ENCODE data around the gene GUCY1A2. TPM values are rescaled to one million over a fixed set of nuclear protein-coding genes. Genes with fewer than 3 reads are reported as not detected.

GUCY1A2 gene
- total RNA-seq, 1 experiment from 2014 or later: 0.10 TPM

DNA sequence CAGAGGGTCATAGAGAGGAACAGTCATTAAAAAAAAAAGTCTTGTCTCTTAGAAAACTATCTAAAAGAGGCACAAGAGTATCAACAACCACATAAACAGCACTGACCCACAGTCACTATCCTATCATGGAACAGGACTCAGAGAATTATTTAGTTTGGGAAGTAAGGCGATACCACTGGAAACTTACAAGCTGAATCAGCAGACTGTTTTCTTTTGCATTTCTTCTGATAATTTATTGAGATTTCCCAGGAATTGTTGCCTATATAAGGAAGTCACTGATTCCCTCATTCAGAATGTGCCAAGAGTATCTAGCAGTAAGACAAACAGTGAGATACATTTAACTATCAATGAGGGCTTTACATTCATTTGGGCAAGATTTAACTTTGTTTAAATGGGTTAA, 304.1 kb downstream of the GUCY1A2 start:
- Histone ChIP-seq H3K27me3 (ENCODE audit: insufficient read depth, low read length) (peaks cover 9% of the 10 kb centered on the region), H3K27ac (ENCODE audit: low read depth, low read length) (no peak overlapping the region), H4K20me1 (ENCODE audit: insufficient read depth) (no peaks in the 10 kb centered on the region), H3K36me3 (ENCODE audit: control insufficient read depth in 1 of 2, insufficient read depth in 2 of 2, low read length in 2 of 2) (no peaks in the 10 kb centered on the region), H3K4me2 (ENCODE audit: low read length) (no peak overlapping the region), H3K79me2 (ENCODE audit: insufficient read depth, low read length) (no peaks in the 10 kb centered on the region), H3K9me3 (ENCODE audit: control insufficient read depth in 1 of 2, insufficient read depth in 1 of 2, low read depth in 1 of 2, low read length in 2 of 2) (no peaks in the 10 kb centered on the region), H2AFZ (ENCODE audit: low read depth, low read length, poor library complexity, severe bottlenecking) (no peak overlapping the region), H3K9me2 (ENCODE audit: insufficient read depth) (no peaks in the 10 kb centered on the region), H3K9ac (ENCODE audit: low read length) (no peak overlapping the region), H3K4me3 (replicated peaks in 1 of 2; ENCODE audit: low read depth in 1 of 2, low read length in 2 of 2) (no peak overlapping the region), H3K4me1 (ENCODE audit: control insufficient read depth in 1 of 2, insufficient read depth in 2 of 2, low read length in 2 of 2) (no peaks in the 10 kb centered on the region)
- ChIA-PET RAD21 (ENCODE audit: low non-redundant PET in 1 of 2, low total read pairs in 2 of 2, uncharacterized antibody in 2 of 2, unreplicated experiment in 2 of 2) (no interaction called here), CTCF (no interaction called here), POLR2A (no interaction called here)
- no TSS peak for BruUV-seq (replicated peaks)
- no peak for TF ChIP-seq JUND (IDR thresholded peaks at IDR 0.05)
- TF ChIP-seq ELF1 (IDR thresholded peaks at IDR 0.05; ENCODE audit: borderline replicate concordance, low read depth): no peak
- no peak for TF ChIP-seq RAD21 (IDR thresholded peaks at IDR 0.05; ENCODE audit: low read depth)
- ATAC-seq (no peak), DNase-seq (ENCODE audit: low read depth, low spot score) (no peak)
- intact Hi-C loops (cut with micrococcal nuclease): no loop called here

DNA sequence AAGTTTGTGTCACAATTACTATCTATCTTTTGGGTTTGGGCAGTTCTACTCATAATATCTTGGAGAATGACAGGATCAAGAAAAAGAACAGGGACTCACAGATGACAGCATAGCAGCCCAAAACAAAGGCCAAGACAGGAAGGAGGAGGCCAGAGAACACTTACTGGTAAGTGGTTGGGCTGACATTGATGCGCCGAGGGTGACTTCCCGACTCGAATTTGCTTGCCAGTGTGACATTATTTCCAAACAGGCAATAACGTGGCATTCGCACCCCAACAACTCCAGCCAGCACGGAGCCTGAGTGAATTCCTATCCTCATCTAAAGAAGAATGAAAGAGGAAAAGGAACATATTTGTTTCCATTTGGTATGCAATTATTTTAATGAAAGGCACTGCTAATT, 309.9 kb downstream of the GUCY1A2 start:
- intact Hi-C loops (cut with micrococcal nuclease): no loop called here
- ATAC-seq (no peak), DNase-seq (ENCODE audit: low read depth, low spot score) (no peak)
- Histone ChIP-seq H4K20me1 (ENCODE audit: insufficient read depth) (no peaks in the 10 kb centered on the region), H3K27ac (ENCODE audit: low read depth, low read length) (no peak overlapping the region), H3K4me1 (ENCODE audit: control insufficient read depth in 1 of 2, insufficient read depth in 2 of 2, low read length in 2 of 2) (peaks cover 0 to 8% of the 10 kb centered on the region in 2 experiments; a peak in 2 of 4 replicates), H3K9me2 (ENCODE audit: insufficient read depth) (no peaks in the 10 kb centered on the region), H3K36me3 (ENCODE audit: control insufficient read depth in 1 of 2, insufficient read depth in 2 of 2, low read length in 2 of 2) (no peaks in the 10 kb centered on the region), H3K9me3 (ENCODE audit: control insufficient read depth in 1 of 2, insufficient read depth in 1 of 2, low read depth in 1 of 2, low read length in 2 of 2) (no peaks in the 10 kb centered on the region), H3K27me3 (ENCODE audit: insufficient read depth, low read length) (no peaks in the 10 kb centered on the region), H3K4me3 (replicated peaks in 1 of 2; ENCODE audit: low read depth in 1 of 2, low read length in 2 of 2) (no peak overlapping the region), H2AFZ (ENCODE audit: low read depth, low read length, poor library complexity, severe bottlenecking) (no peak overlapping the region), H3K4me2 (ENCODE audit: low read length) (no peak overlapping the region), H3K9ac (ENCODE audit: low read length) (no peak overlapping the region), H3K79me2 (ENCODE audit: insufficient read depth, low read length) (no peaks in the 10 kb centered on the region)
- ChIA-PET RAD21 (ENCODE audit: low non-redundant PET in 1 of 2, low total read pairs in 2 of 2, uncharacterized antibody in 2 of 2, unreplicated experiment in 2 of 2) (no interaction called here), CTCF (no interaction called here), POLR2A (no interaction called here)
- TF ChIP-seq SRF (IDR thresholded peaks at IDR 0.05; ENCODE audit: low read depth) (no peak), SIN3A (IDR thresholded peaks at IDR 0.05; ENCODE audit: low read depth) (no peak), YY1 (IDR thresholded peaks at IDR 0.05; ENCODE audit: extremely low read depth, insufficient replicate concordance, low read depth, low read length) (no peak), ELF1 (IDR thresholded peaks at IDR 0.05; ENCODE audit: borderline replicate concordance, low read depth) (no peak), SP1 (IDR thresholded peaks at IDR 0.05; ENCODE audit: low read depth) (no peak), POLR2A (IDR thresholded peaks at IDR 0.05; ENCODE audit: borderline replicate concordance, extremely low read depth, insufficient read depth, insufficient read length) (no peak)
- TF ChIP-seq, protein P1, sequence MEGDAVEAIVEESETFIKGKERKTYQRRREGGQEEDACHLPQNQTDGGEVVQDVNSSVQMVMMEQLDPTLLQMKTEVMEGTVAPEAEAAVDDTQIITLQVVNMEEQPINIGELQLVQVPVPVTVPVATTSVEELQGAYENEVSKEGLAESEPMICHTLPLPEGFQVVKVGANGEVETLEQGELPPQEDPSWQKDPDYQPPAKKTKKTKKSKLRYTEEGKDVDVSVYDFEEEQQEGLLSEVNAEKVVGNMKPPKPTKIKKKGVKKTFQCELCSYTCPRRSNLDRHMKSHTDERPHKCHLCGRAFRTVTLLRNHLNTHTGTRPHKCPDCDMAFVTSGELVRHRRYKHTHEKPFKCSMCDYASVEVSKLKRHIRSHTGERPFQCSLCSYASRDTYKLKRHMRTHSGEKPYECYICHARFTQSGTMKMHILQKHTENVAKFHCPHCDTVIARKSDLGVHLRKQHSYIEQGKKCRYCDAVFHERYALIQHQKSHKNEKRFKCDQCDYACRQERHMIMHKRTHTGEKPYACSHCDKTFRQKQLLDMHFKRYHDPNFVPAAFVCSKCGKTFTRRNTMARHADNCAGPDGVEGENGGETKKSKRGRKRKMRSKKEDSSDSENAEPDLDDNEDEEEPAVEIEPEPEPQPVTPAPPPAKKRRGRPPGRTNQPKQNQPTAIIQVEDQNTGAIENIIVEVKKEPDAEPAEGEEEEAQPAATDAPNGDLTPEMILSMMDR (IDR thresholded peaks at IDR 0.05 in 2 of 3, conservative IDR thresholded peaks at IDR 0.05 in 1 of 3; ENCODE audit: borderline replicate concordance in 1 of 3, insufficient read depth in 1 of 3, low read depth in 2 of 3, low read length in 2 of 3): no peak
- TF ChIP-seq, protein P2, sequence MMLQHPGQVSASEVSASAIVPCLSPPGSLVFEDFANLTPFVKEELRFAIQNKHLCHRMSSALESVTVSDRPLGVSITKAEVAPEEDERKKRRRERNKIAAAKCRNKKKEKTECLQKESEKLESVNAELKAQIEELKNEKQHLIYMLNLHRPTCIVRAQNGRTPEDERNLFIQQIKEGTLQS (IDR thresholded peaks at IDR 0.05): no peak
- TF ChIP-seq, protein P3, sequence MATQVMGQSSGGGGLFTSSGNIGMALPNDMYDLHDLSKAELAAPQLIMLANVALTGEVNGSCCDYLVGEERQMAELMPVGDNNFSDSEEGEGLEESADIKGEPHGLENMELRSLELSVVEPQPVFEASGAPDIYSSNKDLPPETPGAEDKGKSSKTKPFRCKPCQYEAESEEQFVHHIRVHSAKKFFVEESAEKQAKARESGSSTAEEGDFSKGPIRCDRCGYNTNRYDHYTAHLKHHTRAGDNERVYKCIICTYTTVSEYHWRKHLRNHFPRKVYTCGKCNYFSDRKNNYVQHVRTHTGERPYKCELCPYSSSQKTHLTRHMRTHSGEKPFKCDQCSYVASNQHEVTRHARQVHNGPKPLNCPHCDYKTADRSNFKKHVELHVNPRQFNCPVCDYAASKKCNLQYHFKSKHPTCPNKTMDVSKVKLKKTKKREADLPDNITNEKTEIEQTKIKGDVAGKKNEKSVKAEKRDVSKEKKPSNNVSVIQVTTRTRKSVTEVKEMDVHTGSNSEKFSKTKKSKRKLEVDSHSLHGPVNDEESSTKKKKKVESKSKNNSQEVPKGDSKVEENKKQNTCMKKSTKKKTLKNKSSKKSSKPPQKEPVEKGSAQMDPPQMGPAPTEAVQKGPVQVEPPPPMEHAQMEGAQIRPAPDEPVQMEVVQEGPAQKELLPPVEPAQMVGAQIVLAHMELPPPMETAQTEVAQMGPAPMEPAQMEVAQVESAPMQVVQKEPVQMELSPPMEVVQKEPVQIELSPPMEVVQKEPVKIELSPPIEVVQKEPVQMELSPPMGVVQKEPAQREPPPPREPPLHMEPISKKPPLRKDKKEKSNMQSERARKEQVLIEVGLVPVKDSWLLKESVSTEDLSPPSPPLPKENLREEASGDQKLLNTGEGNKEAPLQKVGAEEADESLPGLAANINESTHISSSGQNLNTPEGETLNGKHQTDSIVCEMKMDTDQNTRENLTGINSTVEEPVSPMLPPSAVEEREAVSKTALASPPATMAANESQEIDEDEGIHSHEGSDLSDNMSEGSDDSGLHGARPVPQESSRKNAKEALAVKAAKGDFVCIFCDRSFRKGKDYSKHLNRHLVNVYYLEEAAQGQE (IDR thresholded peaks at IDR 0.05; ENCODE audit: low read depth): no peak
- BruUV-seq (replicated peaks): no TSS peak
